OCI-LY3 (cell line): ENCODE results near the gene GPR63.

Experiments
- EZH2phosphoT487 ChIP-seq: fragments of 200-600 bp; shearing (Covaris generic); IDR thresholded peaks from 2 replicates; pipeline ENCODE4 v1.6.1; 2018; ENCODE audit warnings: antibody characterized with exemption, mixed run types, low read depth
- TF ChIP-seq, protein P1 (sequence below): fragments of 200-600, 300-600 bp; sonication (generic); IDR thresholded peaks from 2 replicates; pipeline ENCODE4 v1.5.1; 2014; ENCODE audit warnings: antibody characterized with exemption, low read length, low read depth

DNA sequence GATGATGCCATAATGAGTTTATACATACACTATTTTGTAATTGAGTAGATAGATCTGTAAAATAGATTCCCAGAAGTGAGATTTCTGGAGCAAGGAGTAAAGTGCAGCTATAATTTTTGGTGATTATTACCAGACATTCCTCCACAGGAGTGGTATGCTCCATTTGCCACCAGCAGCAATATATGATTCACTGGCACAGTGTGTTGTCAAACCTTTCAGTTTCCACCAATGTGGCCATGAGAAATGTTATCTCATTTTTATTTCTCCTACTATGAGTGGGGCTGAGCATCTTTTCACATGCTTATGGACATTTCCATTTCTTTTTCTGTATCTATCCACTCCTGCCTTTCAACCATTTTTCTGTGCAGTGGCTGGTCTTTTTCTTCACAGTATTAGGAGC is 70.5 kb downstream of the GPR63 start:
- TF ChIP-seq, protein P1, sequence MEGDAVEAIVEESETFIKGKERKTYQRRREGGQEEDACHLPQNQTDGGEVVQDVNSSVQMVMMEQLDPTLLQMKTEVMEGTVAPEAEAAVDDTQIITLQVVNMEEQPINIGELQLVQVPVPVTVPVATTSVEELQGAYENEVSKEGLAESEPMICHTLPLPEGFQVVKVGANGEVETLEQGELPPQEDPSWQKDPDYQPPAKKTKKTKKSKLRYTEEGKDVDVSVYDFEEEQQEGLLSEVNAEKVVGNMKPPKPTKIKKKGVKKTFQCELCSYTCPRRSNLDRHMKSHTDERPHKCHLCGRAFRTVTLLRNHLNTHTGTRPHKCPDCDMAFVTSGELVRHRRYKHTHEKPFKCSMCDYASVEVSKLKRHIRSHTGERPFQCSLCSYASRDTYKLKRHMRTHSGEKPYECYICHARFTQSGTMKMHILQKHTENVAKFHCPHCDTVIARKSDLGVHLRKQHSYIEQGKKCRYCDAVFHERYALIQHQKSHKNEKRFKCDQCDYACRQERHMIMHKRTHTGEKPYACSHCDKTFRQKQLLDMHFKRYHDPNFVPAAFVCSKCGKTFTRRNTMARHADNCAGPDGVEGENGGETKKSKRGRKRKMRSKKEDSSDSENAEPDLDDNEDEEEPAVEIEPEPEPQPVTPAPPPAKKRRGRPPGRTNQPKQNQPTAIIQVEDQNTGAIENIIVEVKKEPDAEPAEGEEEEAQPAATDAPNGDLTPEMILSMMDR: no peak
- no peak for TF ChIP-seq EZH2phosphoT487
